GM20431 (cell line): Measurements from ENCODE around the gene CALR3.
"Not testable (repeated sequence)": the region's sequence is repeated elsewhere in the genome, so short reads cannot be mapped to it uniquely, and the experiment has no call there.

Source experiments
- in situ Hi-C: fragments of 300-500 bp; cut with MseI, MboI; formaldehyde crosslinking; loops from one replicate; pipeline ENCODE4 v1.15.0; 2020; ENCODE audit warnings: low sequenced_read_pairs; ENCODE audit not compliant: unreplicated experiment

The CALR3 gene

GRCh38 chr19:16497837-16498236 is 1.9 kb upstream of the CALR3 start:
- in situ Hi-C loops, result no loop called here

GRCh38 chr19:16497042-16497441 is 1.1 kb upstream of the CALR3 start:
- in situ Hi-C loops, result no loop called here

- in situ Hi-C loops, result no loop called here
Observed at GRCh38 chr19:16496613-16496983, 631 bp upstream of the CALR3 start.

GRCh38 chr19:16486476-16486875 is 9.5 kb downstream of the CALR3 start:
- in situ Hi-C loops, result not testable (repeated sequence)

- in situ Hi-C loops, result no loop called here
Observed at GRCh38 chr19:16482745-16483144, 13.2 kb downstream of the CALR3 start.

GRCh38 chr19:16477311-16477710 is 18.7 kb downstream of the CALR3 start:
- in situ Hi-C loops, result no loop called here

- in situ Hi-C loops, result no loop called here
Observed at GRCh38 chr19:16476401-16476800, 19.6 kb downstream of the CALR3 start.

- in situ Hi-C loops, result no loop called here
Observed at GRCh38 chr19:16473875-16474392, 22.0 kb downstream of the CALR3 start.

GRCh38 chr19:16472992-16473391 is 23.0 kb downstream of the CALR3 start:
- in situ Hi-C loops, result no loop called here

- in situ Hi-C loops, result not testable (repeated sequence)
Observed at GRCh38 chr19:16472559-16472899, 23.4 kb downstream of the CALR3 start.

GRCh38 chr19:16470911-16471811 is 24.8 kb downstream of the CALR3 start:
- in situ Hi-C loops, result no loop called here

- in situ Hi-C loops, result no loop called here
Observed at GRCh38 chr19:16470541-16470910, 25.4 kb downstream of the CALR3 start.

- in situ Hi-C loops, result no loop called here
Observed at GRCh38 chr19:16467581-16467980, 28.4 kb downstream of the CALR3 start.

GRCh38 chr19:16466802-16467427 is 29.1 kb downstream of the CALR3 start:
- in situ Hi-C loops, result not testable (repeated sequence)

GRCh38 chr19:16465239-16465638 is 30.7 kb downstream of the CALR3 start:
- in situ Hi-C loops, result no loop called here

GRCh38 chr19:16463991-16464575 is 31.9 kb downstream of the CALR3 start:
- in situ Hi-C loops, result no loop called here

GRCh38 chr19:16463341-16463990 is 32.5 kb downstream of the CALR3 start:
- in situ Hi-C loops, result no loop called here

GRCh38 chr19:16462757-16463250 is 33.2 kb downstream of the CALR3 start:
- in situ Hi-C loops, result no loop called here

GRCh38 chr19:16461630-16462051 is 34.3 kb downstream of the CALR3 start:
- in situ Hi-C loops, result no loop called here

- in situ Hi-C loops, result no loop called here
Observed at GRCh38 chr19:16460454-16460853, 35.5 kb downstream of the CALR3 start.
